ENCODE data around the gene ADCY3.
"Not testable (repeated sequence)": the region's sequence is repeated elsewhere in the genome, so short reads cannot be mapped to it uniquely, and the experiment has no call there.

Gene ADCY3

DNA sequence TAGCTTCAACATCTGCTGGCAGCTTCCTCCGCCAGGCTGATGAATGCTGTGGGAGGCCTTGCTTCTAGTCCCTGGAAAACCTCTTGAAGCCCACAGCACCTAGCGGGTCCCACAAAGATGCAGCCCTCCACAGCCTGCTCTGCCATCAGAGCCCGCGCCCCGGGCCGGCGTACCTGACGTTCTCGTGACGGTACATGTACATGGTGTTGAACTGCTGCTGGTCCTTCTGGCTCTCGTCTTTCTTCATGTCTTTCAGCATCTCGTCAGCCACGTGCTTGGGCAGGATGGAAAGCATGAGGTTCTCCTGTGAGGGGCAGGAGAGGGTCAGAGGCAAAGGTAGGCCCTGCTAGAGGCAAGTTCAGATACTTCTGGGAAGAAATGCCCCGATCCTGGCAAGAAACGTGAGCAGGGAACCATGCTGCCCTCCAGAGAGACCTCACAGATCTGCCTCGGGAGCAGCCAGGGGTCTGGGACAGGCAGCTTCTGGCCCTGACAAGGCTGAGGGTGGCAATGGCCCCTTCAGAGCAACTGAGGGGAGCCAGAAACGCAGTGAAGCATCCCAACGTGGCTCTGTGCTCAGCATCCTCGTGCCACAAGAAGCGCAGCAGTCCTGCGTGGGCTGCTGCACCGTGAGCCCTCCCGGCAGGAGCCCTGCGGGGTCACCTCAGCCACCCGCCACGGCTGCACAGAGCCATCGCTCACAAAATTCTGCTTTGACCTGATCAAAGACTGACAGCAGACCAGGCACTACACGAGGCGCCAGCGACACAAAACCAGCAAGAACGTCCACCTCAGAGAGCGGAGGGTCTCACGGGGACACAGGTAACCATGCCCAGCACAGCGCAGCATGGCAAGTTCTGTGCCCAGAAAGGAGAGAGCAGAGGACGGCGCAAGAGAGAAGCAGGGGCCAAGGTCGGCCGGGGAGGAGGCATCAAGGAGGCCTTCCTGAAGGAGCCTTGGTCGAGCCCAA is 77.7 kb downstream of the ADCY3 start:
- no peak for DNase-seq

DNA sequence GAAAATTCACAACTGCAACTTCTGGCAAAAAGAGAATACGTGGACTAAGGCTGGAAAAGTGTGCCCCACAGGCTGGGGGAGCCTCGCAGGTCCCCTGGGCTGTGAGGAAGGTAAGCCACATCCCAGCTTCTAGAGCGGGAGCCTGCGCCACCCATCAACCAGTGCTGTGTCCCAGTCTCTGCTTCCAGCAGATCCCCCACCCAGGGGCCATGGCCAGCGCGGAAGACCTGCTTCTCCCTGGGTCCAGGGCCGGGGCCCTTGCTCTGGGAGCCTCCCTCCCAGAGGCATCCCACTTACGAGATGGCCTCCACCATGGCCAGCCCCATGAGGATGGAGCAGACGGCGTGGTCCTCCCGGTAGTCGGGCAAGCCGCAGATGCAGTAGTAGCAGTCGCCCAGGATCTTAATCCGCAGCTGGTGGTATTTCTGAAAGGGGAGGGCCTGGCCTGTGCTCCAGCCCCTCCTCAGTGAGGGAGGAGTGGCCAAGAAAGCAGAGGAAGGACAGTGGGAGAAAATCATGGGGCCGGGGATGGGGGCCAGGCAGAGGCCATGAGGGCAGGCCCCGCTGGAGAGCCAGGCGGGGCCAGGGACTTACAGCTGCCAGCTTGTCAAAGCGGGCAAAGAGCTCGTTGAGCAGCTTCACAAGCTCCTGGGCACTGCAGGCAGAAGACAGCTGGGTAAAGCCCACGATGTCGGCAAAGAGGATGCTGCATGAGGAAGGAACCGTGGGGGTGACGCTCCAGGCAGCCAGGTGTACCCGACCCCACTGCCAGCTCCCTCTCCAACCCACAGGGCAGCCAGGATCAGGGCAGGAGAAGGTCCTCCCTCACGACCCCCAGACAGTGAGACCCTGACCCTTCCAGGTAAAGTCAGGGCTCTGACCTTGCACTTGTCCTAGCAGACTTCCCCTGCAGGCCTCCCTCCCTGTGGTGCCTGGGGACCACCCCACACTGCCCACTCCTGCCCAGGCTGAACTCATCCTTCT is 78.8 kb downstream of the ADCY3 start:
- no peak for DNase-seq

DNA sequence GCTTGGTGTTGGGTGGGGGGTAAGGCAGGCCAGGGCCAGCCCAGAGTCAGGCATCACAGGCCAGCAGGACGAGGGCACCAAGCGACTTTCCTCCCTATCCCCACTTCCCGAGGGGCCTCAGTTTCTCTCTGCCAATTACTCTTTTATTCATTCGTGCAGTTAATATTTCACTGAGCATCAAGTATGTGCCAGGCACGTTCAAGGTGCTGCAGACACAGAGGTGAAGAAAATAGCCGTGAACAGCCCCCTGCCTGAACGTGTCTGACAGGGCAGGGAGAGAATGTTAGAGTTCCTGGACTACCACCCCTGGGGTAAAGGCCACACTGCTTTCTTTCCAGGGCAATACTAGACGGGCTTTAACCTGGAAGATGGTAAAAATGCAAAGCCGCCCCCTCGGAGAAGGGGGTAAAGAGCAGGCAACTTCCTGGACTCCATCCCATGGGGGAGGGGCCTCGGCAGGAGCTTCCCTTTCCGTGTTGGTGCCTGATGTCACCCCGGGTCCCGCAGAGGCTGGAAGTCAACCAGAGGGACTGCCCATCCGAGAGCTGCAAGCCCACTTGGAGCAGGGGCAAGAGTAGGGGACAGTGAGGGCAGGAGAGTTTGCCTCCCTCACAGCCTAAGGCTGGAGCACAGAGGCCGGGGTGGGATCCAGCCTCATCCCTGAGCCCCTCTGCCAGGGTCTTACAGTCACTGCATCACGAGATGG is 79.7 kb downstream of the ADCY3 start:
- no peak for DNase-seq

DNA sequence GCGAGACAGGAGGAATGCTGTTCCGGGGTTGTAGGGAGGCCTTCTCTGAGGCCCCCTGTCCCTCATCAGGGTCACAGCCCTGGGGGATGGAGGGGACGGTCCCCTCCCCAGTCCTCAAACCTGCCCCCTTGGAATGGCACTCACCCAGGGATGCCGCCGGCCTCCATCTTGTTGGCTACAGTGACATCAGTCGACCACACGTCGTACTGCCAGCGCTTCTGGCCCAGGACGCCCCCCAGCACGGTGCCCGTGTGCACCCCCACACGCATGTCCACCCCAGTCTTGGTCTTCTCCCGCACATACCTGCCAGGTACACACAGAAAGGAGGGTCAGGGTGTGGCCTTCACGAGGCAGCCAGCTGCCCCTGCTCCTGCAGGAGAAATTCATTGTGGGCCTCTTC is 80.3 kb downstream of the ADCY3 start:
- DNase-seq: no peak

DNA sequence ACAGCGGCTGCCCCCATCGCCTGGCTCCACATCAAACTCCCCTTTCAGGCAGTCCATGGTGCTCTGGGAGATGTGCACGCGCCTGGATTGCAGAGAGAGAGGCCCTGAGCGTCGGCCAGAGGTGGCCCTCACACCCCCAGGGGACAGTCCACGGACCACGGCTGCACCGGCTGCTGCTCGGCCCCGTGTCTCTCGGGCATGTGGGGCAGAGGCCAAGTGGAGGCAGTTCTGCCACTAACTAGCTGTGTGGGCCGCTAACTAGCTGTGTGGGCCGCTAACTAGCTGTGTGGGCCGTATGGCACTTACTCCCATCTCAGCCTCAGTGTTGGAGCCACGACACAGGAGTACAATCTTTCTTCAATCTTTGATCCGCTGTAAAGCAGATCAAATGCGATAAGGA is 81.5 kb downstream of the ADCY3 start:
- DNase-seq: no peak

DNA sequence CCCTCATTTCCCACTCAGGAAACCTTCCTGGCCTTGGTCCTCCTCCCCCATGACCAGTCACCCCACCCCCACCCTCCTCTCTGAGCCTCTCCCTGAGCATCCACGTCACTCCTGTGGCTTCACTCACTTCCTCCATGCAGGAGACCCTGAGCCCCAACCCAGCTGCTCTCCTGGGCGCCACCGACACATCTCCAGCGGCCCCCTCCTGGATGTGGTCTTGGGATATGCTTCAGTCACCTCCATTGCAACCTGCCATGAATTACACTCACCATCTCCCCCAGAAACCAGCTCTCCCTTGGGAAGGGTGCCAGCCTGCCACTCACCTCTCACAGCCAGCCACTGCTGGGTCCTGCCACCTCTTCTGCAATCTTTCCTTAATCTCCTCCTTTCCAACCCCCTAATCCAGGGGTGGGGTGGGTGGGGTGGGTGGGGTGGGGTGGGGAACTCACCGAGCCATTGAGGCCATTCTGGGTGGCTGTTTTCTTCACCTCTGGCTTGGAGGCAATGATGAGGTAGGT is 82.0 kb downstream of the ADCY3 start:
- no peak for DNase-seq

DNA sequence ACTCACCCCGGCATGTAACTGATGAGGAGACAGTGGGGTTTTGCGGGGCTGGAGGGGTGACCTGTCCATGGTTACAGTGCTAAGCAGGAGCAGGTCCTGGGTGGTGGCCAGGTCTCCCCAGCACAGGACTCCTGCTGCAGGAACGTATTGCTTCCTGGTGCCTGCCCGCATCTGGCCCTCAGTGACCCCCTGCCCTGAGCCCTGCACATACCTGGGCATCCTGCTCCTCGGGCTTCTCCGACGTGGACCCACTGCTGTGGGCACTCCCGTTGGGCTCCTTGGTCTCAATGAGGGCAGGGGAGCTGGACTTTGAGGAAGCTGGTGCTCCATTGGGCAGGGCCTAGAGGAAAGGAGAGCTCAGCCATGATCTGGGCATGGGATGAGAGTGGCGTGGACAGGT is 83.3 kb downstream of the ADCY3 start:
- no peak for DNase-seq

DNA sequence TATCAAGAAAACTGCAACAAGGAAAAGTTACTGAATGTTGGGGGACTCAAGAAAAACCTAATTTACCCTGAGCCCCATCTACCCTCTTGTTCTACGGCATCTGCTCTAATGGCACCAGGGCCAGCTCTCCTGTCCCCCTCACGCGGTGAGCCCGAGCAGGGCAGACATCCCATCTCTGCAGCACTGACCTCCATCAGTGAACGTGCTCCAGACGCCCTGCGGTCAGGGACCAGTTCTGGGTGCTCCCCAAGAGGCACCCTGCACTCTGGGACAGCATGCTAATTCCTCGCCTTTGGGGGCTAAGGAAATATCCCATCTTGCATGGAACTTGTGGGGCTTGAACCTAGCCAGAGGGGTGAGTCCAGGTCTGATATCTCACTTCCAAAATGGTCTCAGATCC is 83.8 kb downstream of the ADCY3 start:
- DNase-seq: no peak

DNA sequence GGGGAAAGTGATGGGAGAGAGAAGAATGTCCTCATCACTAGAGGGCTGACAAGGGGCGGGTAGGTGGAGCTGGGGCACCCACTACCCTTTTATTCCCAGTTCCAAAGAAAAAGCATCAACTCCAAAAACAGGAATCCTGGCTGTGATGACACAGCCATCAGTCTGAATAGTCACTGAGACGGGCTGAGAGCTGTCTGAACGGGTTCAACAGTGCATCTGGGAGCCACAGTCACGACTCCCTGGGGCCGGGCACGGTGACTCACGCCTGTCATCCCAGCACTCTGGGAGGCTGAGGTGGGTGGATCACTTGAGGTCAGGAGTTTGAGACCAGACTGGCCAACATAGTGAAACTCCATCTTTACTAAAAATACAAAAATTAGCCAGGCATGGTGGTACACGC is 84.6 kb downstream of the ADCY3 start:
- not testable (repeated sequence) for DNase-seq

DNA sequence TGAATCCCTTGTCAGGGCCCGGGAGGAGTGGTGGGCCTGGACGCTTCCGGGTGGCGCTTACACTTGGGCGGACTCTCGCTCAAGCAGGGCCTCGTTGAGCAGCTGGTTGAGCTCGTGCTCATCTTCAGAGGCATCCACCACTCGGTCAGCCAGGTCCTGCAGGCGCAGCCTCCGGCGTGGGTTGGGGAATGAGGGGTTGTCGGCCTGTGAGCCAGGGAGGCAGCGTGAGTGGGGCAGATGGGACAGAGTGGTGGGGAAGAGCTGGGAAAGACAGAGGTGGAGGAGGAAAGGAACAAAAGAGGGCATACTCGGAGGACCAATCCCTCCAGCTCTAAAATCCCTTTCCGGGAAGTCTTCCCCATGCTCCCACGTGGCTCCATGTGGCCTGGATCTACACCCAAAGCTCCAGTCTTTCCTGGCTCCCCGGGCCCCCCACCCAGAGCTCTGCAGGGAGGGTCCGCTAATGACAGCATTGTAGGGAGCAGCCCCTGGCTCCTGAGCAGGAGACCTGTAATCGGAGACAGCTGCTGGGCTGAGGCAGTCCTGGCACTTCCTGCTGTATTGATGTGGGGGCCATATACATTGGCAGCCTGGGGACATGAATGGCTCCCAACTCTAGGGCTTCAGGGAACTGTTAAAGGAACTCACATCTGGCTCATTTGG is 85.2 kb downstream of the ADCY3 start:
- DNase-seq: no peak

DNA sequence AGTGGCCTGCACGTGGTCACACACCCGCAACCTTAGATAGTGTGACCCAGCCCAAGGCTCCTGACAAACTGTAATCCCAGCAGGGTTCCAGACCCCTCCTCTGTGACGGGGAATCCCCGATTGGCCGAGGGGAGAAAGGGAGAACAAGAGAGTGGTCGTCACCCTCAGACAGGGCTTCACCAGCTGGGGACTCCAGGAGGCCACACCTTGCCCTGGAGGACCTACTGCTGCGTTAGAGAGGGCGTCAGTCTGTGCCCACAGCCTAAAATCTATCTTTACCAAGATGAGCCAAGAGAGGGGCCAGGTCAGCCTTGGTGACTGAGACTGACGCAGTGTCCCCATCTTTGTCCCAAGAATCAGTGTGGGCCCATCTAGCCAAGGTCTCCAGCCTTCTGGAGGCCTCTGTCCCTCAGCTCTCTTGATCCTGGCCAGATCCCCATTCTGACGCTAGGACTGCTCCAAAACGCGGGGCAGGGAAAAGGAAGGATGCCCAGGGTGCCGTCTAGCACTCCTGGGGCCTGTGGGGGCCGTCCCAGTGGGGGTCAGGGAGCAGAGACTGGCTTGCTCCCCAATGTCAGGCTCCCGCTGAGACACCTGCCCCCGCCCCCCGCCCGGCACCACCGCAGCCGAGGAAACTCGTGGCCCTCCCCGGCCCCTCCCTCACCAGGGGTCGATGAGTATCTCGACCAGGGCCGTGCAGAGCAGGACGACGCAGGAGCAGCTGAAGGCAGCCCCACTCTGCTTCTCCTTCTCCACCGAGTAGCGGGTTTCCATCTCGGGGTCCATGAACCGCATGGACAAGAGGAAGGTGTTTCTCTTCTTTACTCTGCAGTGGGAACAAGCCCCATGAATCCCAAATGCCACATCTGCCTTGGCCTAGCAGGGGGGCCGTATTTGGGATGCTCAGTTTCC is 86.0 kb downstream of the ADCY3 start:
- no peak for DNase-seq

DNA sequence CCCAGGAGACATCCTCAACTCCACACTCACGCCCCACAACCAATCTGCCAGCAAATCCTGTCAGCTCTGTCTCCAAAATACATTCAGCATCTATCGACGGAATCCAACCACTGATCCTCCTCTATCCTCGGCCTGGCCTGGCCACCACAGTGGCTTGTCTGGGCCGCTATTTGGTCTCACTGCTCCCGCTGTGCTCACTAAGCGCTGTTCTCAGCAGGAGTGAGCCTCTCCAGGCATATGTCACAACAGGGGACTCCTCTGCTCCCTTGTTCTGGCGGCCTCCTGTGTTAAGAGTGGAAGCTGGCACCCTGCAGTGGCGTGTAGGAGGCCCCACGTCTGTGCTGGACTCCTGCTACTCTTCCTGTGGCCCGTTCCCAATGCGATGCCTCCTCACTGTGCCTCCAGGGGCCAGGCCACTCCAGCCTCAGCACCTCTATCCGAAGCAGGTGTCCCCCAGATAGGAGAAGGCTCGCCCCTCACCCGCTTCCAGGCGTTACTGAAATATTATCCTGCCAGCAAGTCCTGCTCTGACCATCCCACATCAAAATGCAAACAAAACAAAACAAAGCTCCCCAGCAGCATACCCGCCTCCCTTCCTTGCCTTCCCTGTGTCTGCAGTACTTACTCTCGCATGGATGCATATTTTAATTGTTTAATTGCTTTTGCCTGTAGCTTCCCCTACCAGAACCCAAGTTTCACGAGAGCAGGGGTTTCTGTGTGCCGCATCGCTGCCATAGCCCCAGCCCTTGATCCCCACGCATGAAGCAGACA is 86.9 kb downstream of the ADCY3 start:
- no peak for DNase-seq

DNA sequence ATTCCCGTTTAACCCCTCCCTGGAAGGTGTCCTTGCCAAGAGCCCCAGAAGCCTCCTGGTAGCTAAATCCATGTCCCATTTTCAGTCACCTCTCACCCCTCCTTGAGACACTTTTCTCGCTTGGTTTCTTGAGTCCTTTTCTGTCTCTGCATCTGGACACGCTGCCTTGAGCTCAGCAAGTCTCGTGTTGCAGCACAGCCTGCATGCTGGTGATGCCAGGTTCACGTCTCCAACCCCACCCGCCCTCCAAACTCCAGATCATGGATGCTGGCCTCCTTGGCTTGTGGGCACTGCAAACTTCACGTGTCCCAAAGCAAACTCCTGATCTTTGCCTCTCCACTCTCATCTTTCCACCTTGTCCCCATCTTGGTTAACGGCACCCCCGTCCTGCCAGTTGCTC is 87.5 kb downstream of the ADCY3 start:
- DNase-seq: no peak

DNA sequence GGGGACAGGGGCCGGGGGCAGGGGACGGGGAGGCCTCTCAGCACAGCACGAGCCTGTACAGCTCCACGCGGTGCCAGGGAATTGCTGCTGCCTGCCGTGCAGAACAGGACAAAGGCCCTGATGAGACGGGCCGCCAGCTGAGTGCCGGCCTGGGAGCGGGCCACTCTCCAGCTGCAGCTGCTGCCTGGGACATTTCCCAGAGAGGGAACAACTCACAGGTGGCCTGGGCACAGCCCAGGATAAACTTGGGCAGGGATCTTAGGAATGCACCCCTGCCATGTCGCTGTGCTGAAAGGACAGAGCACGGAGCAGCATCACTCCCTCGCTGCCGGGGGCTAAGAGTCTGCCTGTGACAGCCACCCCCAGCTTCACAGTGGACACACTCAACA is 88.0 kb downstream of the ADCY3 start:
- DNase-seq: no peak

DNA sequence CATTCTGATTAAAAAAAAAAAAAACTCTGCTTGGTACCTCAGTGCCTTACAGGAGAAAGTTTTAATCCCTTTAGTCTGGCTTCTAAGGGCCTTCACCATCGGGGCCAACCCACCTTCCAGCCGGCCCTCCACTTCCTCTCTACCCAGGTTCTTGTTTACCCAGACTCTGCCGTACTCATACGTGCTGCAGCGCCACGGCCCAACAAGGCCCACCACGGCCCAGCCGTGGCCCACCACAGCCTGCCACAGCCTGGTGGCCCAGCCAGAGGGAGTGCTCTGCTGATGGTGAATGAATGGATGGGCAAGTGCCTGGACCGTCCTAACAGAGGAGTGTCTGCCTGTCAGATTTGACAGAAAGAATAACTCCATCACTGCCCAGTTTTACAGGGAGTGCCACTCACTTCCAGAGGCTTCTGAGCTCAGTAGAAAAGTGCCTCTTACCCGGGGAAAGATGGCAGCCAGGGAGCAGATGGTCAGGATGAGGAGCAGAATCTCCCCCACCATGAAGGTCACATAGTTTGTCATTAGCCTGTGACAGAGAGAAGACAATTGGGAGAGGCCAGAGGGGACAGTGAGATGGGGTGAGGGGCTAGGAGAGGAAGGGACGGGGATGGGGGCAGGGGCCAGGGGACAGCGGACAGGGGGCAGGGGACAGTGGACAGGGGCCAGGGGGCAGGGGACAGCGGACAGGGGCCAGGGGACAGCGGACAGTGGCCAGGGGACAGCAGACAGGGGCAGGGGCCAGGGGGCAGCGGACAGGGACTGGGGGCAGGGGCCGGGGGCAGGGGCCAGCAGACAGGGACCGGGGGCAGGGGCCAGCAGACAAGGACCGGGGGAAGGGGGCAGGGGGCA is 88.6 kb downstream of the ADCY3 start:
- DNase-seq: no peak

DNA sequence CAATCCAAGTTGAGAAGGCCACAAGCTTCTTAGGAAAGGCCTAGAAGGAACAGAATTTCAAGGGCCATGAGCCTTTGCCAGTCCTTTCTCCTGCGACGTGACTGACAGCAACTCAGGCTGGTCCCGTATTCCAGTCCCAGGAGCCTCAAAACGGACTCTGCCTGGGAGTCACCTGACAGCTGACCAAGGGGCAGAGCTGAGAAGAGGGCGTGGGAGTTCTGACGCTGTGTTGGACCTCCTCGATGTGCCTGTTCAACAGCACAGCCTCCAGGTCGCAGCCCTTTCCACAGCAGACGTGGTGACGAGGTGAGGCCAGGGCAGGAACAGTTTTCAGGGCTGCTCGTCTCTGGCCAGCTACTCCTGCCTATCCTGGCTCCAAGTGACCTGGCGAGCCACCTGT is 89.3 kb downstream of the ADCY3 start:
- DNase-seq: no peak

DNA sequence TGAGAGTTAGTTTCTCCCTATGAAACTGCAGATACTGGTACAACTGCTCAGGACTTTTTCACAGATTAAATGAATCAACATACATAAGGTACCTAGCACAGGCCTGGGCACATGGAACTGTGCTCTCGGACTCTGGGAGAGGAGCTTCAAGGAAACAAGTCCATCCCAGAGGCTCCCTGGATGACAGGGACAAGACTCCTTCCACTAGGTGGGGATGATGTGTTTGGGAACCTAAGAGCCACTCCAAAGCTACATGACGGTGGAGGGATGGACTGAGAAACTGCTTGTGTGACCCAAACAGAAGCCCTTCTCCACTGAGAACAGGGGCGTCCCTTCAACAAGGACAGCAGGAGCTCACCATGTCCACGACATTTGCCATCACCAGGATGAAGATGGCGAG is 89.7 kb downstream of the ADCY3 start:
- no peak for DNase-seq

DNA sequence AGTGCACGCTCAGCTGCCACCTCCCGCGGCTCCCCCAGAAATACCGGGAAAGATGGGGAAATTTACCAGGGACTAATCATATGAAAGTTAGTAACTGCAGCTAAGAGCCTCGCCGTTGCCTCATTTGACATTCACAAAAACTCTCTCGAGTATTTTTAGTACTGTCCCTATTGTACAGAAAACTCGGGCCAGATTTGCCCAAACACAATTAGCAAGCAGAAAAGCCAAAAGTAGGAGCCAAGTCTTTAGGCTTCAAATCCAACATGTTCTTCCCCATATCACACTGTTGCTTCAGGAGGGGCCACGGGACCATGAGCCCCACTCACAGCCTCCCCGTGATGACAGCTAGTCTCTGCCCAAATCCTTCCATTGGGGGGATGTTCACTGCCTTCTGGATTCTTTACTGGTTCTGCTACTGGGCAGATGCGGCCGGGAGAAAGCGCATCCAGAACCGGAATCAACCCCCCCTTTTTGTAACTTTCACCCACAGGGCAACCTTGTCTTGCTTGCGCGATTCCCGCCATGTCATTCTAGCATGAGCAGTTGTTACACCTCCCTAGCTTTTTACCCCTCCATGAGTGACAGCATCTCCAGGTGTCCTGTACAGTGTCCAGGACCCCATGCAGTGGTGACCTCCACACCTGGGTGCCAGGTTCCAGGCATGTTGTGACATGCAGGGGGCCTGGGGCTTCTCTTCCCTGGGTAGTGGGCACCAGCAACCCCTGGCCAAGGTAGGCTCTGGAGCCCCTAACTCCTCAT is 91.6 kb downstream of the ADCY3 start:
- no peak for DNase-seq
